HG02973 (cell line): ENCODE measurements around the gene SLCO6A1.

ENCODE experiments used
- ATAC-seq: cut with Tn5 transposase; IDR thresholded peaks from one replicate; pipeline ENCODE4 v1.9.1; 2021; ENCODE audit warnings: moderate library complexity; ENCODE audit not compliant: unreplicated experiment

Gene SLCO6A1

GRCh38 chr5:102453716-102454115 is 45.1 kb downstream of the SLCO6A1 start:
- peak; percentile 98 for ATAC-seq

GRCh38 chr5:102451082-102451481 is 47.7 kb downstream of the SLCO6A1 start:
- no peak for ATAC-seq

GRCh38 chr5:102450313-102450990 is 48.3 kb downstream of the SLCO6A1 start:
- no peak for ATAC-seq

- no peak for ATAC-seq
Measured at GRCh38 chr5:102433473-102433872, 65.3 kb downstream of the SLCO6A1 start.

- ATAC-seq: no peak
Measured at GRCh38 chr5:102421647-102422046, 77.2 kb downstream of the SLCO6A1 start.

- no peak for ATAC-seq
Measured at GRCh38 chr5:102418531-102418930, 80.3 kb downstream of the SLCO6A1 start.

- ATAC-seq: no peak
Measured at GRCh38 chr5:102414448-102414847, 84.4 kb downstream of the SLCO6A1 start.

- no peak for ATAC-seq
Measured at GRCh38 chr5:102388235-102388634, 110.6 kb downstream of the SLCO6A1 start.

GRCh38 chr5:102385365-102385764 is 113.4 kb downstream of the SLCO6A1 start:
- ATAC-seq: no peak

- no peak for ATAC-seq
Measured at GRCh38 chr5:102380174-102380573, 118.6 kb downstream of the SLCO6A1 start.

- ATAC-seq: no peak
Measured at GRCh38 chr5:102375876-102376275, 122.9 kb downstream of the SLCO6A1 start.

GRCh38 chr5:102375272-102375671 is 123.5 kb downstream of the SLCO6A1 start:
- ATAC-seq: no peak

GRCh38 chr5:102368392-102368791 is 130.4 kb downstream of the SLCO6A1 start:
- ATAC-seq: no peak

GRCh38 chr5:102341681-102342288 is 157.0 kb downstream of the SLCO6A1 start:
- no peak for ATAC-seq

- ATAC-seq: no peak
Measured at GRCh38 chr5:102324714-102325113, 174.1 kb downstream of the SLCO6A1 start.
